K562 (cell line): Measurements from ENCODE around the gene RYR3. TPM values are rescaled to one million over a fixed set of nuclear protein-coding genes. Genes with fewer than 3 reads are reported as not detected.

Experiments used
- ATAC-seq: fragments of 200-7000 bp; cut with Tn5 transposase; 3 replicates; pipeline ENCODE4 v1.9.1; 2020; ENCODE audit warnings: moderate library complexity
- BruUV-seq: library from RNA; stranded (reverse); fragments of 400-500 nt; replicated peaks from 2 replicates; lab custom pipeline; 2021; lab: Mats Ljungman, UMichigan
- CTCF ChIA-PET: fragments of 300-600 bp; formaldehyde crosslinking; extraction: SDS; loops from one replicate; lab custom pipeline; 2021; ENCODE audit warnings: low intra/inter-chr PET ratio; lab: Yijun Ruan, JAX
- POLR2A ChIA-PET: fragments of 300-600, 350-650 bp; sonication (Branson Sonifier 250); formaldehyde crosslinking; extraction: SDS; loops from one replicate; lab custom pipeline; 2021; ENCODE audit warnings: antibody characterized with exemption, inconsistent platforms; lab: Yijun Ruan, JAX
- DNase-seq, 4 experiments: peaks; one replicate each; pipeline versions ENCODE4 v3.0.0 to v3.0.0-alpha.2; 2011 to 2018; ENCODE audit warnings: low spot score in 3 of 4, mixed read lengths in 3 of 4; ENCODE audit errors: extremely low read depth in 1 of 4
- FAIRE-seq: peaks from 2 replicates; lab custom pipeline; 2011; peaks lifted over from hg19 to GRCh38; lab: Jason Lieb, UNC
- H2AFZ ChIP-seq: 2 replicates; pipeline ENCODE4 v1.6.0; 2011; ENCODE audit warnings: low read depth, low read length, control low read depth, inconsistent platforms
- H3K27ac ChIP-seq: fragments of 200-600 bp; 3 replicates; pipeline ENCODE4 v1.8.0; 2011; ENCODE audit warnings: low read depth, mild to moderate bottlenecking, control low read depth, inconsistent platforms, low read length, moderate library complexity, mixed read lengths; ENCODE audit errors: extremely low read depth
- H3K27me3 ChIP-seq, 2 experiments: fragments of 300-600 bp in 1 of 2; 2 replicates in 1 of 2; 3 replicates in 1 of 2; pipeline versions ENCODE4 v1.6.0 to v1.8.0; 2011; ENCODE audit warnings: inconsistent platforms in 2 of 2, low read length in 2 of 2, mild to moderate bottlenecking in 1 of 2, mixed read lengths in 1 of 2, moderate library complexity in 1 of 2; ENCODE audit not compliant: control insufficient read depth in 2 of 2, insufficient read depth in 2 of 2
- H3K36me3 ChIP-seq: fragments of 300-600 bp; 3 replicates; pipeline ENCODE4 v1.8.0; 2011; ENCODE audit warnings: mild to moderate bottlenecking, low read length, inconsistent platforms; ENCODE audit not compliant: control insufficient read depth, insufficient read depth
- H3K4me1 ChIP-seq, 2 experiments: fragments of 200-600 bp in 1 of 2; replicated peaks in 1 of 2; 2 replicates in 1 of 2; 3 replicates in 1 of 2; pipeline versions ENCODE4 v1.5.1 to v1.8.0; 2011; ENCODE audit warnings: inconsistent platforms in 2 of 2, low read length in 2 of 2, mild to moderate bottlenecking in 1 of 2, mixed read lengths in 1 of 2, moderate library complexity in 1 of 2; ENCODE audit not compliant: control insufficient read depth in 2 of 2, insufficient read depth in 2 of 2
- H3K4me2 ChIP-seq: 2 replicates; pipeline ENCODE4 v1.6.1; 2011; ENCODE audit warnings: low read length, control low read depth, inconsistent platforms, mixed read lengths; ENCODE audit not compliant: insufficient read depth
- H3K4me3 ChIP-seq: fragments of 200-600 bp; sonication (generic), shearing (Covaris generic); 2 replicates; pipeline ENCODE4 v1.5.1; 2016; ENCODE audit warnings: control low read depth, inconsistent platforms
- H3K79me2 ChIP-seq: fragments of 200-600 bp; 3 replicates; pipeline ENCODE4 v1.8.0; 2011; ENCODE audit warnings: low read length, inconsistent platforms; ENCODE audit not compliant: control insufficient read depth, insufficient read depth
- H3K9ac ChIP-seq, 2 experiments: 2 replicates each; pipeline versions ENCODE4 v1.6.0 to v1.6.1; 2011; ENCODE audit warnings: low read depth in 2 of 2, low read length in 2 of 2, control low read depth in 1 of 2, inconsistent platforms in 1 of 2, mild to moderate bottlenecking in 1 of 2, mixed read lengths in 1 of 2; ENCODE audit not compliant: insufficient read depth in 1 of 2
- H3K9me1 ChIP-seq: one replicate; pipeline ENCODE4 v1.6.0; 2011; ENCODE audit warnings: inconsistent platforms, mild to moderate bottlenecking, low read length, moderate library complexity; ENCODE audit not compliant: control insufficient read depth, insufficient read depth
- H3K9me3 ChIP-seq: replicated peaks from 2 replicates; pipeline ENCODE4 v1.5.1; 2011; ENCODE audit warnings: low read depth, low read length, inconsistent platforms; ENCODE audit not compliant: control insufficient read depth, insufficient read depth
- H4K20me1 ChIP-seq: replicated peaks from 2 replicates; pipeline ENCODE4 v1.6.1; 2011; ENCODE audit warnings: low read length, inconsistent platforms, mixed read lengths; ENCODE audit not compliant: control insufficient read depth, insufficient read depth
- BRCA1 ChIP-seq, 2 experiments: fragments of 450-650 bp in 1 of 2; sonication (generic) in 1 of 2; formaldehyde crosslinking in 1 of 2; IDR thresholded peaks; 2 replicates each; pipeline versions ENCODE4 v1.5.0 to v1.6.1; 2017 to 2020; ENCODE audit warnings: mild to moderate bottlenecking in 1 of 2, missing genetic modification reagents in 1 of 2
- ELK1 ChIP-seq: sonication (generic); formaldehyde crosslinking; IDR thresholded peaks from 2 replicates; pipeline ENCODE4 v1.8.1; 2022; ENCODE audit warnings: missing genetic modification reagents
- FOXA1 ChIP-seq: fragments of 450-650 bp; IDR thresholded peaks from 2 replicates; pipeline ENCODE4 v1.6.1; 2016; ENCODE audit warnings: mild to moderate bottlenecking, borderline replicate concordance
- JUND ChIP-seq, 2 experiments: IDR thresholded peaks; 2 replicates in 1 of 2; 3 replicates in 1 of 2; pipeline ENCODE4 v1.6.1; 2011; ENCODE audit warnings: borderline replicate concordance in 2 of 2, low read depth in 2 of 2, low read length in 2 of 2, improper control_type of control experiment in 1 of 2, missing biosample characterization in 1 of 2, missing genetic modification characterization in 1 of 2, missing genetic modification reagents in 1 of 2
- NFATC3 ChIP-seq: fragments of 450-650 bp; IDR thresholded peaks from 2 replicates; pipeline ENCODE4 v1.6.1; 2017; ENCODE audit warnings: mild to moderate bottlenecking
- YY1 ChIP-seq, 3 experiments: IDR thresholded peaks; 2 replicates each; pipeline ENCODE4 v1.6.1; 2011; ENCODE audit warnings: low read length in 2 of 3, mild to moderate bottlenecking in 2 of 3, moderate library complexity in 2 of 3, borderline replicate concordance in 1 of 3, control low read depth in 1 of 3, low read depth in 1 of 3; ENCODE audit not compliant: insufficient read depth in 3 of 3, insufficient replicate concordance in 2 of 3, control insufficient read depth in 1 of 3, insufficient read length in 1 of 3; ENCODE audit errors: extremely low read depth in 1 of 3
- ZNF280A ChIP-seq: fragments of 450-650 bp; IDR thresholded peaks from 2 replicates; pipeline ENCODE4 v1.6.1; 2018; ENCODE audit warnings: mild to moderate bottlenecking, low read depth; ENCODE audit not compliant: partially characterized antibody
- ZNF766 ChIP-seq: fragments of 200-800 bp; sonication (Bioruptor generic); conservative IDR thresholded peaks from 2 replicates; pipeline ENCODE4 v1.6.1; 2016; ENCODE audit warnings: missing genetic modification characterization, missing compliant biosample characterization
- WGBS: fragments of 100-300 bp; shearing (Covaris generic); methylation state at CpG from one replicate; pipeline ENCODE4 v1.1.6; 2016; ENCODE audit warnings: low coverage, mixed read lengths; ENCODE audit not compliant: insufficient coverage; ENCODE audit errors: missing lambda C conversion rate; 5-methylcytosine and 5-hydroxymethylcytosine counted together
- in situ Hi-C: fragments of 300-500 bp; cut with MboI; formaldehyde crosslinking; loops from 4 replicates; pipeline ENCODE4 v1.15.0; 2018; ENCODE audit warnings: inconsistent platforms, mixed read lengths
- intact Hi-C: fragments of 100-400 bp; cut with micrococcal nuclease; formaldehyde crosslinking; loops from 2 replicates; pipeline ENCODE4 v1.14.2; 2022
- polyA plus RNA-seq, 8 experiments: library from polyadenylated mRNA; depleted of rRNA in 4 of 8; stranded (reverse) in 5 of 8; unstranded in 3 of 8; fragments of >200 nt; fragmentation: Nextera tagmentation in 2 of 8; fragmentation: Illumina TruSeq in 1 of 8; extraction: Ambion mirVana in 2 of 8; extraction: Trizol in 1 of 8; gene quantifications; 2 replicates each; pipeline versions ENCODE4 v1.2.1 to v1.2.3, GENCODE V29; 2011 to 2014; ENCODE audit warnings: inconsistent platforms in 1 of 8, missing spikeins in 1 of 8
- total RNA-seq, 7 experiments: library from RNA; depleted of rRNA in 6 of 7; stranded (reverse); fragments of >200 nt in 6 of 7; fragmentation: Illumina TruSeq in 2 of 7; extraction: Trizol in 2 of 7; gene quantifications; 2 replicates each; pipeline versions ENCODE4 v1.2.1 to v1.2.3, GENCODE V29; 2011 to 2021; ENCODE audit warnings: low replicate concordance in 1 of 7

RYR3 gene
- total and polyA plus RNA-seq, 9 of the 15 experiments (the other 6 are each of a cell fraction or from before 2014, with no cell fraction given): 0.04 TPM; not detected in 8

DNA sequence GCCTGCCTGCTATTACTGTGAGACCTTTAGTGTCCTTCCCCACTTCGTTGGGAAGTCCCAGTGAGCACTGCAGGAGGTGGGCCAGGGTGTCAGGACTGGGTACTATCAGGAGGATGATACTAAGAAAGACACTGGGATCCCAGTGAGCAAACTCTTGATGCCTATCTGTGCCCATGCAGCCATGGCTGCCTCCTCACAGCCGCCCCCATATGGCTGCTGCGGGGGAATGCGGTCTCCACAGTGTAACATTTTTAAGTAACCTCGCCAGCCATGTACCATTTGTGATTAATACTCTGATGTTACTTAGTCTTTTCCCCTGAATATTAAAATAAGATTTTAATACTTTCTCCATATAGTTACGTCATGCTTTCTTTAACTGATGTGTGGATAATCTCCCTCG is 312.2 kb downstream of the RYR3 start (continued):
- TF ChIP-seq ZNF280A (no peak), ELK1 (no peak)

DNA sequence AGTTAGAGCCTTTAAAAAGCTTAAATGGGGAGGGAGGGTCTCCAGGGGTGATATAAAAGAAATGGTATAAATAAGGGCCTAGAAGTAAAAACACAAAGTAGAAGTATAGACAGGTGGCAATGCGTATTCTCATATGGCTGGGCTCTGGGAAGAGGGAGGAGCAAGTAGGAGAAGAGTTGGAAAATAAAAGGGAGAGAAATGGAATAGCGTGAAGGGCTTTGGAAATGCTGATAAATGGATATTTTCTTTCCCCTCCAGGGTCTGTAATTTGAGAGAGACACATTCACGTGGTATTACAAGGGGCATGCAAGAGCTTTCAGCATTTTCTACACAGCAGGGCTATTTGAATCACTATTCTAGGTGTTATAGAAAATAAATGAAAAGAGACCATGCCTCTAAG is 313.7 kb downstream of the RYR3 start:
- no peak overlapping the region for H3K4me2 ChIP-seq
- no peak overlapping the region for H3K27ac ChIP-seq
- intact Hi-C loops: no loop called here
- FAIRE-seq: no peak
- no peak for ATAC-seq
- BruUV-seq: no TSS peak
- 11% methylated on average over 3 of the region's 3 CpGs for WGBS
- H3K36me3 ChIP-seq: no peaks in the 10 kb centered on the region
- CTCF ChIA-PET: no interaction called here
- TF ChIP-seq BRCA1 (IDR thresholded peaks at IDR 0.05) (no peak), BRCA1 (CRISPR knock-in tag; IDR thresholded peaks at IDR 0.05) (no peak), JUND (IDR thresholded peaks at IDR 0.05; ENCODE audit: borderline replicate concordance, low read depth, low read length) (no peak), JUND (tag; IDR thresholded peaks at IDR 0.05; ENCODE audit: borderline replicate concordance, low read depth, low read length) (no peak), YY1 (IDR thresholded peaks at IDR 0.05; ENCODE audit: borderline replicate concordance in 1 of 3, control insufficient read depth in 1 of 3, extremely low read depth in 1 of 3, insufficient read depth in 3 of 3, insufficient read length in 1 of 3, insufficient replicate concordance in 2 of 3, low read depth in 1 of 3, low read length in 2 of 3) (no peak), ZNF766 (no peak), NFATC3 (no peak), FOXA1 (no peak)
- TF ChIP-seq, all 486 proteins: peak for 0
- DNase-seq: no peak
- in situ Hi-C loops: no loop called here
- Histone ChIP-seq H3K79me2 (no peaks in the 10 kb centered on the region), H3K9me1 (peaks cover 2% of the 10 kb centered on the region), H3K4me1 (no peaks in the 10 kb centered on the region), H3K27me3 (no peaks in the 10 kb centered on the region), H3K9ac (no peak overlapping the region), H4K20me1 (no peaks in the 10 kb centered on the region), H3K4me3 (no peak overlapping the region), H3K9me3 (no peaks in the 10 kb centered on the region), H2AFZ (no peak overlapping the region)
- POLR2A ChIA-PET: no interaction called here
